Mesothelial cell of epicardium (in vitro differentiated cells): ENCODE data around the gene HYAL1. TPM values are rescaled to one million over a fixed set of nuclear protein-coding genes. Genes with fewer than 3 reads are reported as not detected.

ENCODE experiments used
- DNase-seq, 2 experiments: peaks; one replicate each; pipeline ENCODE4 v3.0.0; 2021; ENCODE audit warnings: low spot score in 2 of 2; ENCODE audit not compliant: unreplicated experiment in 2 of 2
- H3K27ac Mint-ChIP-seq: 2 replicates; pipeline ENCODE4 v1.8.0; 2021; ENCODE audit warnings: mixed read lengths
- H3K27me3 Mint-ChIP-seq: 2 replicates; pipeline ENCODE4 v1.8.0; 2021; ENCODE audit warnings: low read depth, mixed read lengths
- H3K36me3 Mint-ChIP-seq: 2 replicates; pipeline ENCODE4 v1.8.0; 2021; ENCODE audit warnings: mixed read lengths
- H3K4me1 Mint-ChIP-seq: 2 replicates; pipeline ENCODE4 v1.8.0; 2021; ENCODE audit warnings: mixed read lengths
- H3K4me3 Mint-ChIP-seq: 2 replicates; pipeline ENCODE4 v1.8.0; 2021; ENCODE audit warnings: mild to moderate bottlenecking, moderate library complexity, mixed read lengths
- H3K9me3 Mint-ChIP-seq: 2 replicates; pipeline ENCODE4 v1.8.0; 2021; ENCODE audit warnings: mixed read lengths
- CTCF ChIP-seq: fragments of 200-600 bp; sonication (generic); IDR thresholded peaks from one replicate; pipeline ENCODE4 v1.5.0; 2021; ENCODE audit warnings: antibody characterized with exemption; ENCODE audit not compliant: unreplicated experiment
- total RNA-seq: library from RNA; stranded (reverse); gene quantifications from 3 replicates; pipeline ENCODE4 v1.2.1, GENCODE V29; 2021

HYAL1 gene
- total RNA-seq, 1 donor from 2014 or later, result 2.7 TPM

GRCh38 chr3:50294492-50295403 lies 8.6 kb downstream of the HYAL1 start:
- Mint-ChIP-seq H3K4me3 (no peak overlapping the region), H3K27me3 (no peaks in the 10 kb centered on the region), H3K27ac (no peak overlapping the region), H3K9me3 (no peaks in the 10 kb centered on the region), H3K36me3 (peaks cover 1% of the 10 kb centered on the region), H3K4me1 (peaks cover 24% of the 10 kb centered on the region)
- TF ChIP-seq CTCF, result no peak
- DNase-seq, result no peak

- H3K27me3 Mint-ChIP-seq, result no peaks in the 10 kb centered on the region
- peaks cover 22% of the 10 kb centered on the region for H3K4me1 Mint-ChIP-seq
- no peak for DNase-seq
- no peaks in the 10 kb centered on the region for H3K9me3 Mint-ChIP-seq
- no peak for TF ChIP-seq CTCF
- no peak overlapping the region for H3K27ac Mint-ChIP-seq
- H3K36me3 Mint-ChIP-seq, result peaks cover 1% of the 10 kb centered on the region
- no peak overlapping the region for H3K4me3 Mint-ChIP-seq
Observed at GRCh38 chr3:50294089-50294488, 9.3 kb downstream of the HYAL1 start.

- peak overlapping the region; percentile 68 for H3K4me3 Mint-ChIP-seq
- H3K27ac Mint-ChIP-seq, result peak overlapping the region; percentile 94
- TF ChIP-seq CTCF, result no peak
- peaks cover 1% of the 10 kb centered on the region for H3K36me3 Mint-ChIP-seq
- no peaks in the 10 kb centered on the region for H3K9me3 Mint-ChIP-seq
- H3K27me3 Mint-ChIP-seq, result no peaks in the 10 kb centered on the region
- DNase-seq, result no peak
- H3K4me1 Mint-ChIP-seq, result peaks cover 17% of the 10 kb centered on the region
Observed at GRCh38 chr3:50293079-50293801, 10.1 kb downstream of the HYAL1 start.

DNA sequence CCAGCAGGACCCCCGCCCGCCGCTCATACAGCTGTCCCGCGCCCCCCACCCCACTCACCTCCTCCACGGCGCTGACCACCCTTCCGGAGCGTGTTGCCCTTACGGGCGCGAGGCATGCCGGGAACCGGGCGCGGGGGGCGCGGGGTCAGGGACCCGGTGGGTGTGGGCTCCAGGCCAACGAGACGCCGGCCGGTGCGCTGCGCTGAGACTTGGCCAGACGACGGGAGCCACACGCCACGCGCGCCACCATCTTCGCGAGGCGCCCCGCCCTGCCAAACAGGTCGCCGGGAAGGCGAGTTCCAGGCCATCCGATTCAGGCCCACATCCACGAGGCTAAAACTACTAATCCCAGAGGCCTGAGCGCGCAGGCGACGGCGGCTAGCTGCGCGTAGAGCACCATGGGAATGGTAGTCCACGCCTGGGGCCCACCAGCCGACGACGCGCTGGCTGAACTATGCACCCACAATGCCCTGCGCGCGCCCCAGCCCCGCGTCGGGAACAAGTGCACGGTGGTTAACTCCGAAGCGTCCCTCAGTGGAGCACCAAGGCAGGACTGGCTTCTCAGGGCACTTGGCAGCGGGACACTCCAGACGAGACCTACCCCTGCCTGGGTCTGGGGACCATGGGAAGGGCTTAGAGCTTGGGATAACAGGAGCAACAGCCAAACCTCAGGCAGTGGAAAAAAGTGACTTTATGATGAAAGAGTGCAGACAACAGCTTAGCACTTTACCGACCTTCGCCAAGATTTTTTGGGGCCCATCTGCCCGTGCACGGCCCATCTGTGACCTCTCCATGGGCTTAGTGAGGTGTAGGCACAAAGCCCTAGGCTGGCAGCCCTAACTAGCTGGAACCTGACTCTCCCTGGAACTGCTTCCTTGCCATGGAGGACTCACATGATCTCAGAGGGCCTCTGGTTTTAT lies 11.0 kb downstream of the HYAL1 start, which contains the start of gene IFRD2:
Gene IFRD2 (minus strand): TSS at position 271 of the 920 bp plus-strand sequence. CDS start 155 bp downstream, at position 116.
- peaks cover 13% of the 10 kb centered on the region for H3K4me1 Mint-ChIP-seq
- H3K9me3 Mint-ChIP-seq, result no peaks in the 10 kb centered on the region
- no peak for TF ChIP-seq CTCF
- no peaks in the 10 kb centered on the region for H3K27me3 Mint-ChIP-seq
- H3K4me3 Mint-ChIP-seq, result peak within 1 kb of the TSS; percentile 68
- DNase-seq, result peak; percentile 86 to 91
- H3K27ac Mint-ChIP-seq, result peak within 1 kb of the TSS; percentile 94
- H3K36me3 Mint-ChIP-seq, result peaks cover 1% of the 10 kb centered on the region

- no peak for DNase-seq
- no peak overlapping the region for H3K27ac Mint-ChIP-seq
- TF ChIP-seq CTCF, result no peak
- H3K4me1 Mint-ChIP-seq, result peaks cover 13% of the 10 kb centered on the region
- no peaks in the 10 kb centered on the region for H3K27me3 Mint-ChIP-seq
- H3K36me3 Mint-ChIP-seq, result peaks cover 1% of the 10 kb centered on the region
- H3K9me3 Mint-ChIP-seq, result no peaks in the 10 kb centered on the region
- peak overlapping the region; percentile 36 for H3K4me3 Mint-ChIP-seq
Observed at GRCh38 chr3:50290161-50290641, 13.2 kb downstream of the HYAL1 start.
